ENCODE results near the gene NLRP6. TPM values are rescaled to one million over a fixed set of nuclear protein-coding genes. Genes with fewer than 3 reads are reported as not detected.

Gene NLRP6
- total and polyA plus RNA-seq, 2 of the 4 experiments (the other 2 are of a cell fraction), result not detected

DNA sequence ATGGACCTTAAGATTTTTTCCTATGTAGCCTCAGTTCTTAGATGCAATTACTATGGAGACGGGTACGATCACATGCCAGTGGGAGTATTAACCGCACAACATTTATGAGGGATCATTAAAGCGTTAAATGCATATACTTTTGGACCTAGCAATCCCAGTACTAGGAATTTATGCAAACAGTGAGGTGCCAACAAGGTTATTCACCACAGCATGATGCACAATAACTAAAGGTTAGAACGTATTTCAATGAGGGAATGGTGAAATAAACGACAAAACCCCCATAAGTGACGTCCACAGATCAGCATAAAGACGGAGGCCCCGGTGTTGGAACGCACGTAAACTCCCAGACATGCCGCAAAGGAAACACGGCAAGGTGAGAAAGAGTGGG lies 42.6 kb upstream of the NLRP6 start:
- 0% methylated on average over 6 of the region's 13 CpGs; no CpG with 5 or more reads in 1 of the 2 experiments for WGBS, 2 experiments (ENCODE audit: extremely low coverage in 2 of 2, insufficient read length in 1 of 2)
- Histone ChIP-seq H2AFZ (replicated peaks; ENCODE audit: low read length, poor library complexity) (peak overlapping the region; percentile 98), H3K36me3 (ENCODE audit: control insufficient read depth, insufficient read depth, low read length) (no peaks in the 10 kb centered on the region), H3K56ac (ENCODE audit: extremely low read depth, insufficient read depth, low read length) (peak overlapping the region; percentile 86), H3K18ac (ENCODE audit: low read depth, low read length) (peak overlapping the region; percentile 54), H3K27ac (ENCODE audit: insufficient read depth, low read length) (peak overlapping the region; percentile 79), H3K14ac (replicated peaks; ENCODE audit: low read depth, low read length) (peak overlapping the region; percentile 99), H3K9me3 (ENCODE audit: control insufficient read depth, insufficient read depth, low read length) (no peaks in the 10 kb centered on the region), H2AK9ac (replicated peaks; ENCODE audit: low read depth, low read length, poor library complexity) (peak overlapping the region; percentile 91), H4K20me1 (ENCODE audit: insufficient read depth, low read length) (peaks cover 4% of the 10 kb centered on the region), H3K27me3 (ENCODE audit: control insufficient read depth, insufficient read depth, low read length) (no peaks in the 10 kb centered on the region), H3K79me1 (ENCODE audit: low read depth in 1 of 2, low read length in 2 of 2) (peaks cover 8 to 47% of the 10 kb centered on the region in 2 experiments; a peak in 3 of 4 replicates), H3K4me3 (ENCODE audit: insufficient read depth, low read depth, low read length) (peak overlapping the region; percentile 88), H2AK5ac (ENCODE audit: low read depth, low read length) (peak overlapping the region; percentile 67; the same call in 1 of the 2 replicates), H3K23ac (ENCODE audit: low read depth, low read length) (peak overlapping the region; percentile 98), H4K91ac (ENCODE audit: insufficient read depth, low read depth, low read length) (peak overlapping the region; percentile 68), H2BK15ac (ENCODE audit: low read depth, low read length) (no peak overlapping the region), H2BK120ac (ENCODE audit: low read depth, low read length) (0 out of 2 replicates have a peak overlapping the region, but pooled peaks have one; percentile 49), H3K9me1 (ENCODE audit: insufficient read depth, low read length) (no peaks in the 10 kb centered on the region), H4K8ac (ENCODE audit: low read depth in 2 of 2, low read length in 2 of 2) (peak overlapping the region; percentile 14 to 91; a peak in 3 of 4 replicates), H2BK20ac (ENCODE audit: low read depth, low read length) (no peak overlapping the region), H3K4ac (ENCODE audit: low read depth, low read length) (peak overlapping the region; percentile 88), H4K5ac (ENCODE audit: low read depth, low read length) (peak overlapping the region; percentile 72), H2BK5ac (ENCODE audit: low read depth, low read length, poor library complexity, severe bottlenecking) (peak overlapping the region; percentile 84), H3K9ac (ENCODE audit: low read depth, low read length) (peak overlapping the region; percentile 86), H3K4me2 (ENCODE audit: low read depth, low read length) (peak overlapping the region; percentile 98), H3K4me1 (ENCODE audit: control insufficient read depth, insufficient read depth, low read length) (peaks cover 2% of the 10 kb centered on the region)
- in situ Hi-C loops (cut with MboI; ENCODE audit: low sequenced_read_pairs) (no loop called here), intact Hi-C loops (cut with micrococcal nuclease) (no loop called here), dilution Hi-C loops (cut with HindIII; ENCODE audit: low sequenced_read_pairs, unreplicated experiment) (no loop called here)
- TF ChIP-seq MAZ (IDR thresholded peaks at IDR 0.05; ENCODE audit: borderline replicate concordance, low read depth, low read length) (no peak), CHD1 (IDR thresholded peaks at IDR 0.05; ENCODE audit: low read depth, low read length) (no peak), MXI1 (IDR thresholded peaks at IDR 0.05; ENCODE audit: borderline replicate concordance, low read depth, low read length) (no peak), CEBPB (IDR thresholded peaks at IDR 0.05; ENCODE audit: low read depth, low read length) (no peak), RCOR1 (IDR thresholded peaks at IDR 0.05; ENCODE audit: insufficient replicate concordance, low read length) (no peak), RAD21 (IDR thresholded peaks at IDR 0.05; ENCODE audit: low read length) (no peak), FOS (IDR thresholded peaks at IDR 0.05; ENCODE audit: low read depth, low read length) (no peak), NFE2L2 (IDR thresholded peaks at IDR 0.05; ENCODE audit: low read depth, low read length) (no peak), SMC3 (IDR thresholded peaks at IDR 0.05; ENCODE audit: low read depth, low read length) (no peak), BHLHE40 (IDR thresholded peaks at IDR 0.05; ENCODE audit: low read depth, low read length) (no peak; the same call in 1 of the 2 replicates), RFX5 (IDR thresholded peaks at IDR 0.05; ENCODE audit: low read depth, low read length) (no peak)
- TF ChIP-seq, protein P1, sequence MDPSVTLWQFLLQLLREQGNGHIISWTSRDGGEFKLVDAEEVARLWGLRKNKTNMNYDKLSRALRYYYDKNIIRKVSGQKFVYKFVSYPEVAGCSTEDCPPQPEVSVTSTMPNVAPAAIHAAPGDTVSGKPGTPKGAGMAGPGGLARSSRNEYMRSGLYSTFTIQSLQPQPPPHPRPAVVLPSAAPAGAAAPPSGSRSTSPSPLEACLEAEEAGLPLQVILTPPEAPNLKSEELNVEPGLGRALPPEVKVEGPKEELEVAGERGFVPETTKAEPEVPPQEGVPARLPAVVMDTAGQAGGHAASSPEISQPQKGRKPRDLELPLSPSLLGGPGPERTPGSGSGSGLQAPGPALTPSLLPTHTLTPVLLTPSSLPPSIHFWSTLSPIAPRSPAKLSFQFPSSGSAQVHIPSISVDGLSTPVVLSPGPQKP (IDR thresholded peaks at IDR 0.05; ENCODE audit: borderline replicate concordance, low read depth, low read length), result no peak
- ChIA-PET POLR2A (ENCODE audit: unreplicated experiment) (no interaction called here), CTCF (interaction anchor here (0.5 kb wide), 1 partner anchor 11 kb away, joined by 4 read pairs; no protein-coding TSS in a partner anchor)
- ATAC-seq (ENCODE audit: low read depth) (peak; percentile 4), DNase-seq (peak; percentile 32)
- BruUV-seq (replicated peaks), result no TSS peak
